ENCODE data around the gene SDF2L1.
"Not testable (repeated sequence)": the region's sequence is repeated elsewhere in the genome, so short reads cannot be mapped to it uniquely, and the experiment has no call there.

The SDF2L1 gene

GRCh38 chr22:21688706-21689381, 46.7 kb downstream of the SDF2L1 start:
- no peak for DNase-seq

- DNase-seq: no peak
Measured at GRCh38 chr22:21690401-21690801, 48.3 kb downstream of the SDF2L1 start.

- no peak for DNase-seq
Measured at GRCh38 chr22:21691816-21692215, 49.7 kb downstream of the SDF2L1 start.

- DNase-seq: not testable (repeated sequence)
Measured at GRCh38 chr22:21692856-21693255, 50.8 kb downstream of the SDF2L1 start.

- DNase-seq: no peak
Measured at GRCh38 chr22:21693333-21693998, 51.4 kb downstream of the SDF2L1 start.
